ENCODE results near the gene RGMA.

RGMA gene

GRCh38 chr15:93121973-93122910 is 33.2 kb upstream of the RGMA start:
- no peaks in the 10 kb centered on the region for H3K27me3 ChIP-seq (replicated peaks; ENCODE audit: control insufficient read depth, insufficient read depth, low read length)
- peak overlapping the region; percentile 36 for H3K4me3 ChIP-seq (ENCODE audit: low read length)
- peaks cover 18% of the 10 kb centered on the region for H3K4me1 ChIP-seq (ENCODE audit: control insufficient read depth, insufficient read depth, low read length)
- DNase-seq (ENCODE audit: low read depth), result no peak
- H3K9ac ChIP-seq (ENCODE audit: low read length), result no peak overlapping the region
- H3K9me3 ChIP-seq (ENCODE audit: control insufficient read depth, low read length), result no peaks in the 10 kb centered on the region
- H3K36me3 ChIP-seq (ENCODE audit: control insufficient read depth, insufficient read depth, low read length, severe bottlenecking), result no peaks in the 10 kb centered on the region

GRCh38 chr15:93121107-93121506 is 32.1 kb upstream of the RGMA start:
- H3K36me3 ChIP-seq (ENCODE audit: control insufficient read depth, insufficient read depth, low read length, severe bottlenecking), result no peaks in the 10 kb centered on the region
- no peaks in the 10 kb centered on the region for H3K27me3 ChIP-seq (replicated peaks; ENCODE audit: control insufficient read depth, insufficient read depth, low read length)
- no peaks in the 10 kb centered on the region for H3K9me3 ChIP-seq (ENCODE audit: control insufficient read depth, low read length)
- no peak overlapping the region for H3K9ac ChIP-seq (ENCODE audit: low read length)
- no peak overlapping the region for H3K4me3 ChIP-seq (ENCODE audit: low read length)
- no peak for DNase-seq (ENCODE audit: low read depth)
- peaks cover 12% of the 10 kb centered on the region for H3K4me1 ChIP-seq (ENCODE audit: control insufficient read depth, insufficient read depth, low read length)

GRCh38 chr15:93118904-93119303 is 29.9 kb upstream of the RGMA start:
- H3K9ac ChIP-seq (ENCODE audit: low read length), result no peak overlapping the region
- H3K36me3 ChIP-seq (ENCODE audit: control insufficient read depth, insufficient read depth, low read length, severe bottlenecking), result no peaks in the 10 kb centered on the region
- no peaks in the 10 kb centered on the region for H3K27me3 ChIP-seq (replicated peaks; ENCODE audit: control insufficient read depth, insufficient read depth, low read length)
- H3K4me1 ChIP-seq (ENCODE audit: control insufficient read depth, insufficient read depth, low read length), result peaks cover 10% of the 10 kb centered on the region
- no peak for DNase-seq (ENCODE audit: low read depth)
- H3K4me3 ChIP-seq (ENCODE audit: low read length), result no peak overlapping the region
- no peaks in the 10 kb centered on the region for H3K9me3 ChIP-seq (ENCODE audit: control insufficient read depth, low read length)

GRCh38 chr15:93111451-93111850 is 22.4 kb upstream of the RGMA start:
- no peaks in the 10 kb centered on the region for H3K9me3 ChIP-seq (ENCODE audit: control insufficient read depth, low read length)
- no peaks in the 10 kb centered on the region for H3K27me3 ChIP-seq (replicated peaks; ENCODE audit: control insufficient read depth, insufficient read depth, low read length)
- no peaks in the 10 kb centered on the region for H3K4me1 ChIP-seq (ENCODE audit: control insufficient read depth, insufficient read depth, low read length)
- H3K4me3 ChIP-seq (ENCODE audit: low read length), result no peak overlapping the region
- H3K36me3 ChIP-seq (ENCODE audit: control insufficient read depth, insufficient read depth, low read length, severe bottlenecking), result no peaks in the 10 kb centered on the region
- no peak for DNase-seq (ENCODE audit: low read depth)
- H3K9ac ChIP-seq (ENCODE audit: low read length), result no peak overlapping the region

GRCh38 chr15:93110502-93111040 is 21.6 kb upstream of the RGMA start:
- H3K4me3 ChIP-seq (ENCODE audit: low read length), result no peak overlapping the region
- no peaks in the 10 kb centered on the region for H3K9me3 ChIP-seq (ENCODE audit: control insufficient read depth, low read length)
- no peaks in the 10 kb centered on the region for H3K27me3 ChIP-seq (replicated peaks; ENCODE audit: control insufficient read depth, insufficient read depth, low read length)
- DNase-seq (ENCODE audit: low read depth), result no peak
- no peak overlapping the region for H3K9ac ChIP-seq (ENCODE audit: low read length)
- H3K36me3 ChIP-seq (ENCODE audit: control insufficient read depth, insufficient read depth, low read length, severe bottlenecking), result no peaks in the 10 kb centered on the region
- no peaks in the 10 kb centered on the region for H3K4me1 ChIP-seq (ENCODE audit: control insufficient read depth, insufficient read depth, low read length)

- no peaks in the 10 kb centered on the region for H3K4me1 ChIP-seq (ENCODE audit: control insufficient read depth, insufficient read depth, low read length)
- H3K9me3 ChIP-seq (ENCODE audit: control insufficient read depth, low read length), result no peaks in the 10 kb centered on the region
- H3K27me3 ChIP-seq (replicated peaks; ENCODE audit: control insufficient read depth, insufficient read depth, low read length), result no peaks in the 10 kb centered on the region
- DNase-seq (ENCODE audit: low read depth), result no peak
- H3K36me3 ChIP-seq (ENCODE audit: control insufficient read depth, insufficient read depth, low read length, severe bottlenecking), result no peaks in the 10 kb centered on the region
- H3K9ac ChIP-seq (ENCODE audit: low read length), result no peak overlapping the region
- no peak overlapping the region for H3K4me3 ChIP-seq (ENCODE audit: low read length)
Measured at GRCh38 chr15:93109336-93110102, 20.5 kb upstream of the RGMA start.

GRCh38 chr15:93107646-93108045 is 18.6 kb upstream of the RGMA start:
- H3K9ac ChIP-seq (ENCODE audit: low read length), result no peak overlapping the region
- H3K36me3 ChIP-seq (ENCODE audit: control insufficient read depth, insufficient read depth, low read length, severe bottlenecking), result no peaks in the 10 kb centered on the region
- peaks cover 9% of the 10 kb centered on the region for H3K27me3 ChIP-seq (replicated peaks; ENCODE audit: control insufficient read depth, insufficient read depth, low read length)
- no peaks in the 10 kb centered on the region for H3K4me1 ChIP-seq (ENCODE audit: control insufficient read depth, insufficient read depth, low read length)
- H3K4me3 ChIP-seq (ENCODE audit: low read length), result no peak overlapping the region
- H3K9me3 ChIP-seq (ENCODE audit: control insufficient read depth, low read length), result peaks cover 12% of the 10 kb centered on the region
- no peak for DNase-seq (ENCODE audit: low read depth)

GRCh38 chr15:93105485-93105884 is 16.5 kb upstream of the RGMA start:
- Histone ChIP-seq H3K36me3 (ENCODE audit: control insufficient read depth, insufficient read depth, low read length, severe bottlenecking) (no peaks in the 10 kb centered on the region), H3K9ac (ENCODE audit: low read length) (no peak overlapping the region), H3K27me3 (replicated peaks; ENCODE audit: control insufficient read depth, insufficient read depth, low read length) (peaks cover 9% of the 10 kb centered on the region), H3K4me1 (ENCODE audit: control insufficient read depth, insufficient read depth, low read length) (no peaks in the 10 kb centered on the region), H3K4me3 (ENCODE audit: low read length) (no peak overlapping the region), H3K9me3 (ENCODE audit: control insufficient read depth, low read length) (peaks cover 15% of the 10 kb centered on the region)
- DNase-seq (ENCODE audit: low read depth), result no peak

GRCh38 chr15:93103823-93104222 is 14.8 kb upstream of the RGMA start:
- H3K9me3 ChIP-seq (ENCODE audit: control insufficient read depth, low read length), result peaks cover 15% of the 10 kb centered on the region
- peaks cover 9% of the 10 kb centered on the region for H3K27me3 ChIP-seq (replicated peaks; ENCODE audit: control insufficient read depth, insufficient read depth, low read length)

GRCh38 chr15:93102211-93102610 is 13.2 kb upstream of the RGMA start:
- no peaks in the 10 kb centered on the region for H3K4me1 ChIP-seq (ENCODE audit: control insufficient read depth, insufficient read depth, low read length)
- peaks cover 15% of the 10 kb centered on the region for H3K9me3 ChIP-seq (ENCODE audit: control insufficient read depth, low read length)
- H3K4me3 ChIP-seq (ENCODE audit: low read length), result no peak overlapping the region
- no peak overlapping the region for H3K9ac ChIP-seq (ENCODE audit: low read length)
- no peak for DNase-seq (ENCODE audit: low read depth)
- no peaks in the 10 kb centered on the region for H3K36me3 ChIP-seq (ENCODE audit: control insufficient read depth, insufficient read depth, low read length, severe bottlenecking)
- peaks cover 9% of the 10 kb centered on the region for H3K27me3 ChIP-seq (replicated peaks; ENCODE audit: control insufficient read depth, insufficient read depth, low read length)

More at GRCh38 chr15:93103823-93104222, 14.8 kb upstream of the RGMA start:
- Histone ChIP-seq H3K9ac (ENCODE audit: low read length) (no peak overlapping the region), H3K4me1 (ENCODE audit: control insufficient read depth, insufficient read depth, low read length) (no peaks in the 10 kb centered on the region), H3K4me3 (ENCODE audit: low read length) (no peak overlapping the region), H3K36me3 (ENCODE audit: control insufficient read depth, insufficient read depth, low read length, severe bottlenecking) (no peaks in the 10 kb centered on the region)
- no peak for DNase-seq (ENCODE audit: low read depth)

- DNase-seq (ENCODE audit: low read depth), result no peak
- Histone ChIP-seq H3K36me3 (ENCODE audit: control insufficient read depth, insufficient read depth, low read length, severe bottlenecking) (no peaks in the 10 kb centered on the region), H3K9ac (ENCODE audit: low read length) (no peak overlapping the region), H3K9me3 (ENCODE audit: control insufficient read depth, low read length) (no peaks in the 10 kb centered on the region), H3K4me1 (ENCODE audit: control insufficient read depth, insufficient read depth, low read length) (peaks cover 8% of the 10 kb centered on the region), H3K27me3 (replicated peaks; ENCODE audit: control insufficient read depth, insufficient read depth, low read length) (peaks cover 15% of the 10 kb centered on the region), H3K4me3 (ENCODE audit: low read length) (no peak overlapping the region)
Measured at GRCh38 chr15:93093765-93094164, 4.8 kb upstream of the RGMA start.
